Naive thymus-derived CD8-positive, alpha-beta T cell (primary cell): ENCODE results near the gene ZNF619. TPM values are rescaled to one million over a fixed set of nuclear protein-coding genes. Genes with fewer than 3 reads are reported as not detected.

Experiments
- ATAC-seq, 2 donors: fragments of 150-1000 bp; cut with Tn5 transposase in 1 of 2; sonication (Bioruptor Pico), chemical (Tn5 transposase) in 1 of 2; 1 replicate in 1 of 2; 2 replicates in 1 of 2; pipeline ENCODE4 v1.10.0; 2021; ENCODE audit warnings: mild to moderate bottlenecking in 2 of 2, moderate library complexity in 2 of 2
- POLR2A ChIA-PET: fragments of 350-600 bp; sonication (Branson Sonifier 250); formaldehyde crosslinking; loops from one replicate; lab custom pipeline; 2021; ENCODE audit warnings: antibody characterized with exemption; lab: Charles Lee
- DNase-seq, 10 donors: peaks; one replicate each; pipeline versions ENCODE4 v3.0.0 to v3.0.0-alpha.2; 2020 to 2022
- H3K27ac Mint-ChIP-seq, 10 donors: one replicate each; pipeline ENCODE4 v1.8.0; 2020 to 2022; ENCODE audit warnings: mild to moderate bottlenecking in 10 of 10, mixed read lengths in 10 of 10, moderate library complexity in 4 of 10, inconsistent platforms in 1 of 10
- H3K27me3 Mint-ChIP-seq, 5 donors: one replicate each; pipeline ENCODE4 v1.8.0; 2021 to 2022; ENCODE audit warnings: mixed read lengths in 5 of 5
- H3K36me3 Mint-ChIP-seq, 3 donors: one replicate each; pipeline ENCODE4 v1.8.0; 2020 to 2022; ENCODE audit warnings: mixed read lengths in 3 of 3, mild to moderate bottlenecking in 2 of 3, inconsistent platforms in 1 of 3
- H3K4me1 Mint-ChIP-seq, 4 donors: one replicate each; pipeline ENCODE4 v1.8.0; 2021 to 2022; ENCODE audit warnings: mixed read lengths in 4 of 4
- H3K4me3 Mint-ChIP-seq, 10 donors: one replicate each; pipeline ENCODE4 v1.8.0; 2020 to 2022; ENCODE audit warnings: mild to moderate bottlenecking in 10 of 10, mixed read lengths in 10 of 10, moderate library complexity in 6 of 10, inconsistent platforms in 1 of 10
- H3K9me3 Mint-ChIP-seq, 9 donors: one replicate each; pipeline ENCODE4 v1.8.0; 2020 to 2022; ENCODE audit warnings: mixed read lengths in 9 of 9, mild to moderate bottlenecking in 3 of 9, inconsistent platforms in 1 of 9, moderate library complexity in 1 of 9
- polyA plus RNA-seq, 3 donors: library from polyadenylated mRNA; unstranded; fragments of 300-500 nt; fragmentation: Illumina TruSeq; gene quantifications; one replicate each; pipeline ENCODE4 v1.2.3, GENCODE V29; 2021
- total RNA-seq, 8 experiments: library from RNA in 2 of 8; stranded (reverse) in 2 of 8; gene quantifications; one replicate each; pipeline ENCODE4 v1.2.3 and lab custom pipeline; 2021 to 2026

Gene ZNF619
- total RNA-seq (10 to 100 TPM; 11.3 to 14.2 TPM), polyA plus RNA-seq (1 to 10 TPM; 2.3 to 3.1 (median 3.0) TPM), total RNA-seq (lab: John Stamatoyannopoulos, UW) (8.2 to 18.6 (median 13.9) reads per million in 6 experiments)

- no peaks in the 10 kb centered on the region for H3K9me3 Mint-ChIP-seq
- H3K4me3 Mint-ChIP-seq: peak within 1 kb of the TSS; percentile 88 to 96 (median 93)
- POLR2A ChIA-PET: interaction anchor here (0.6 to 3.6 kb wide), 8 partner anchors 12 to 48 kb away, joined by 3 to 21 read pairs (median 6); partner anchors contain the start of genes RPL14, ZNF620 and ZNF621
- H3K4me1 Mint-ChIP-seq: peaks cover 12 to 29% (median 24%) of the 10 kb centered on the region in 4 donors
- H3K27ac Mint-ChIP-seq: peak within 1 kb of the TSS; percentile 85 to 98 (median 96)
- peak; percentile 9 to 74 (median 44) for DNase-seq
- H3K27me3 Mint-ChIP-seq: no peaks in the 10 kb centered on the region
- peaks cover 5 to 27% (median 20%) of the 10 kb centered on the region in 3 donors for H3K36me3 Mint-ChIP-seq
- ATAC-seq: peak; percentile 80 to 89
Measured at GRCh38 chr3:40476478-40477470, at the start of gene ZNF619. Gene ZNF619 (plus strand): TSS chr3:40477122. CDS start chr3:40477980, 858 bp downstream.

DNA sequence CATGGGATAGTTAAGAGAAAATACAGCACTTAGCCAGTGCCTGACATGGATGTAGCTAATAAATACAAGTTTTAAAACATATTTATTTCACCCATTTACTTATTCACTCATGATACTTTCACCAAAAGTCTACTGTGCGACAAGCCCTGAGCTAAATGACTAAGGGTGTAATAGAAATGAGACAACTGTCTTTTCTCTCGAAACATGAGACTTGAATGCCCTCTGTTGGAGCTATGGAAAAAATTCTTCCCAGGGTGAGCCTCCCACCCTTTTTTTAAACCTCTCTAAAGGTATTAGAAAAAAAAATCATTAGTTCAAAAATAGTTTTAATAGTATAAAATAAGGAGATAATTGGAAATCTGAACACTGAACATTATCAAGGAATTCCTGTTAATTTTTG, 44.1 kb upstream of the ZNF619 start:
- H3K4me3 Mint-ChIP-seq: no peak overlapping the region
- H3K27ac Mint-ChIP-seq: no peak overlapping the region
- H3K36me3 Mint-ChIP-seq: peaks cover 0 to 21% (median 12%) of the 10 kb centered on the region in 3 donors
- H3K27me3 Mint-ChIP-seq: peaks cover 0 to 2% (median 0%) of the 10 kb centered on the region in 5 donors
- no peak for DNase-seq
- POLR2A ChIA-PET: interaction anchor here (0.6 kb wide), 1 partner anchor 68 kb away, joined by 4 read pairs; no protein-coding TSS in a partner anchor
- no peak for ATAC-seq
- H3K9me3 Mint-ChIP-seq: no peaks in the 10 kb centered on the region
- peaks cover 0 to 6% (median 0%) of the 10 kb centered on the region in 4 donors for H3K4me1 Mint-ChIP-seq

DNA sequence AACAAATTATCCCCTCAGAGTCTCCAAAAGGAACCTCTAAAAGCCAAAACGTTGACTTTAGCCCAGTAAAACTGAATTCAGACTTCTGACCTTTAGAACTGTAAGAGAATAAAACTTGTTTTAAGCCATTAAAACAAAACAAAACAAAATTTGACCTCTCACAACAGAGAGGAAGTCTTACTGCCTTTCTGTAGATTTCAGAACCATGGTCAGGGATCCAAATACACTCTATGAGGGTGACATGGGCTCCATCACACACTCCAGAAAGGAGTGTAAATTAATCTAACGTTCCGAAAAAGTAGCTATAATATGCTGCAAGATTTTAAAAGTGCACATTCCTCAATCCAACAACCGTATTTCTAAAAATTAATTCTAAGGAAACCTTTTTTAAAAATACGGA, 39.0 kb upstream of the ZNF619 start:
- Mint-ChIP-seq H3K27ac (no peak overlapping the region), H3K4me3 (no peak overlapping the region), H3K36me3 (peaks cover 0 to 7% (median 6%) of the 10 kb centered on the region in 3 donors), H3K4me1 (peaks cover 0 to 6% (median 0%) of the 10 kb centered on the region in 4 donors), H3K9me3 (no peaks in the 10 kb centered on the region), H3K27me3 (no peaks in the 10 kb centered on the region)
- ATAC-seq: no peak
- POLR2A ChIA-PET: no interaction called here
- DNase-seq: no peak

DNA sequence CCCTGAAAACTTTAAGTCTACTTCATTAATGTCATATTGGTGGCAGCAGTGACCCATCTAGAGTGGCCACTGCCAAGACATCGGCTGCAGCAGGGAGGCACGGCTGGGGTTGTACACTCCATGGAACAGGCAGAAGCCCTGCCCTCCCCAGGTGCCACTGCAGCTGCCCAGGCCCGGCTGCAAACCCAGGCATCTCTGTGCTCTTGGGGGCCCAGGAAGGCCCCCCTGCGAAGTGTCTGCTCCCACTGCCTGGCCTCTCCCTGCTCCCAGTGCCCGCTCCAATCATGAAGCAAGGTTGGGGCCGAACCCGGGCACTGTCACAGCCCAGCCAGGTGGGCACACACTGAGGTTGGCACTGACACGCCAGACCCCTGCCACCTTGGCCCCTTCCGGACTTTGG, 31.9 kb upstream of the ZNF619 start:
- Mint-ChIP-seq H3K4me1 (peaks cover 0 to 1% (median 0%) of the 10 kb centered on the region in 4 donors), H3K27ac (peak overlapping the region in 1 of 10 donors; percentile 40), H3K4me3 (no peak overlapping the region), H3K27me3 (no peaks in the 10 kb centered on the region), H3K36me3 (peaks cover 6 to 18% (median 17%) of the 10 kb centered on the region in 3 donors), H3K9me3 (no peaks in the 10 kb centered on the region)
- DNase-seq (no peak), ATAC-seq (no peak)
- POLR2A ChIA-PET: no interaction called here

DNA sequence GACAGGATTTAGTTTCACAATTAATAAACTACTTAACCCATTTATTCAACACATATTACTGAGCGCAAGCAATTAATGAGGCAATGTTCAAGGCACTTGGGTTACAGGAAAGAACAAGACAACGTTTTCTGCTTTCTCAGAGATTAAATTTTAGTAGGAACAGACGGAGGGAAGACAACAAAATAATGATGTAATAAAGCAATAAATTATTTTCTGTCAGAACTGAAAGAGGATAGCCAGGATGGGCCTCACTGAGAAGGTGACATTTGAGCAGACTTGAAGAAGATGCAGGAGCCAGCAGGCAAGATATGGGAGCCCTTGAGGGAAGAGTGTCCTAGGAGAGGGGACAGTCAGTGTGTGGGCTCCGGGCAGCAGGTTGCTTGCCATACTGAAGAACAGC, 31.0 kb upstream of the ZNF619 start:
- ATAC-seq (no peak), DNase-seq (no peak)
- no peak overlapping the region for H3K4me3 Mint-ChIP-seq
- peak overlapping the region in 1 of 10 donors; percentile 4 for H3K27ac Mint-ChIP-seq
- peaks cover 0 to 1% (median 0%) of the 10 kb centered on the region in 4 donors for H3K4me1 Mint-ChIP-seq
- POLR2A ChIA-PET: interaction anchor here (0.8 kb wide), 1 partner anchor 31 kb away, joined by 3 read pairs; no protein-coding TSS in a partner anchor
- H3K27me3 Mint-ChIP-seq: no peaks in the 10 kb centered on the region
- H3K36me3 Mint-ChIP-seq: peaks cover 6 to 19% (median 16%) of the 10 kb centered on the region in 3 donors
- no peaks in the 10 kb centered on the region for H3K9me3 Mint-ChIP-seq

DNA sequence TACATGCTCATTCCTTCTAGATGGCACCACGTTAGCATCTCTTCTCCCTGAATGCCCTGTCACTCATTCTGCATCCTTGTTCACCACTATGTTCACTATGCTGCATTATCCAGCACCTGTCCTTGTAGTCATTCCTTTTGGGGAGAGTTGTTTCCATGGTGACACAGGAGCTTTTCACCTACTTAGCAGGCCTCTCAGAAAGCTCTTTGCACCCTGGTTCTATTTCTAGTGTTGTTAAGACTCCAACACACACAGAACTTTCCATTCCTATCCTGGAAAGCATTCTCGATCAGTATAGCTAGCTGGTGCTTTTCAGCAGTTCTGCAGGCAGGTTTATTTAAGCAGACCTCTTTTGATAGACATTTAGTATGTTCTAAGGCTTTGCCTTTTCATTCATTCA, 26.5 kb upstream of the ZNF619 start:
- no peak overlapping the region for H3K4me3 Mint-ChIP-seq
- peaks cover 0 to 1% (median 0%) of the 10 kb centered on the region in 5 donors for H3K27me3 Mint-ChIP-seq
- H3K4me1 Mint-ChIP-seq: peaks cover 12 to 24% (median 24%) of the 10 kb centered on the region in 4 donors
- POLR2A ChIA-PET: interaction anchor here (0.9 kb wide), 1 partner anchor 14 kb away, joined by 4 read pairs; no protein-coding TSS in a partner anchor
- H3K27ac Mint-ChIP-seq: peak overlapping the region in 2 of 10 donors; percentile 24 to 41
- ATAC-seq: no peak
- H3K9me3 Mint-ChIP-seq: peaks cover 0 to under 1% (median 0%) of the 10 kb centered on the region in 9 donors
- DNase-seq: no peak
- H3K36me3 Mint-ChIP-seq: peaks cover 6 to 20% (median 15%) of the 10 kb centered on the region in 3 donors

GRCh38 chr3:40451551-40451950, 25.4 kb upstream of the ZNF619 start:
- no peak for ATAC-seq
- no peak for DNase-seq
- peaks cover 14 to 33% (median 30%) of the 10 kb centered on the region in 4 donors for H3K4me1 Mint-ChIP-seq
- peak overlapping the region in 5 of 10 donors; percentile 1 to 94 (median 15) for H3K4me3 Mint-ChIP-seq
- POLR2A ChIA-PET: interaction anchor here (0.9 to 3.0 kb wide), 5 partner anchors 12 to 1510 kb away, joined by 4 to 17 read pairs (median 4); partner anchors contain the start of genes EIF1B, ULK4 and ZNF620
- peaks cover 0 to 8% (median 0%) of the 10 kb centered on the region in 9 donors for H3K9me3 Mint-ChIP-seq
- peaks cover 0 to 1% (median 0%) of the 10 kb centered on the region in 5 donors for H3K27me3 Mint-ChIP-seq
- peaks cover 0 to 11% (median 7%) of the 10 kb centered on the region in 3 donors for H3K36me3 Mint-ChIP-seq
- peak overlapping the region in 5 of 10 donors; percentile 6 to 100 (median 99) for H3K27ac Mint-ChIP-seq

DNA sequence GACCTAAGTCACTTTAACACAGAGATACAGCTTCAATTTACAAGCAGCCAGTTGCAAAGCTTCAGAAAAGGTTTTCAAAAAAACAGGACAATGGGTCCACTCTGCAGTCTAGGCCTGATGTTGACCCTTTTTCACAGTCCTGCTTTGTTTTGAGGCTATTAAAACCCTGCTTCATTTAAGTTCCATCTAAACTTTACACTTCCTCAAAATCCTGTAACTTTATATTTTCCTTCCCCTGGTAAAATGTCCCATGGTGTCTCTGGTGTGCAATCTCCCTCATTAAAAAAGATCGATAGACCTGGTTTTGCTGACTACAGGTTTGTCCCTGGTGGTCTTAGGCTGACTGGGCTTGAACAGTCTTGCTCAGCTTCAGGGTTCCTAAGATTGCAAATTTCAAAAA, 24.9 kb upstream of the ZNF619 start:
- peaks cover 0 to 11% (median 2%) of the 10 kb centered on the region in 3 donors for H3K36me3 Mint-ChIP-seq
- ATAC-seq: no peak
- H3K9me3 Mint-ChIP-seq: peaks cover 0 to 8% (median 0%) of the 10 kb centered on the region in 9 donors
- DNase-seq: no peak
- H3K27me3 Mint-ChIP-seq: peaks cover 0 to 1% (median 0%) of the 10 kb centered on the region in 5 donors
- H3K4me1 Mint-ChIP-seq: peaks cover 13 to 37% (median 35%) of the 10 kb centered on the region in 4 donors
- peak overlapping the region; percentile 97 to 100 (median 100) for H3K27ac Mint-ChIP-seq
- POLR2A ChIA-PET: interaction anchor here (0.9 to 3.3 kb wide), 7 partner anchors 13 to 1510 kb away, joined by 3 to 22 read pairs (median 6); partner anchors contain the start of genes EIF1B, ULK4, ZNF619 and ZNF620
- peak overlapping the region; percentile 91 to 98 (median 96) for H3K4me3 Mint-ChIP-seq

- Mint-ChIP-seq H3K27me3 (peaks cover 0 to 1% (median 0%) of the 10 kb centered on the region in 5 donors), H3K9me3 (peaks cover 0 to 8% (median 0%) of the 10 kb centered on the region in 9 donors), H3K27ac (peak overlapping the region; percentile 97 to 100 (median 100)), H3K4me3 (peak overlapping the region; percentile 91 to 98 (median 96)), H3K36me3 (peaks cover 0 to 8% (median 2%) of the 10 kb centered on the region in 3 donors), H3K4me1 (peaks cover 14 to 39% (median 37%) of the 10 kb centered on the region in 4 donors)
- ATAC-seq (no peak), DNase-seq (no peak)
- POLR2A ChIA-PET: interaction anchor here (0.9 to 3.3 kb wide), 7 partner anchors 13 to 1509 kb away, joined by 3 to 22 read pairs (median 6); partner anchors contain the start of genes EIF1B, ULK4, ZNF619 and ZNF620
Measured at GRCh38 chr3:40452562-40452875, 24.4 kb upstream of the ZNF619 start.

DNA sequence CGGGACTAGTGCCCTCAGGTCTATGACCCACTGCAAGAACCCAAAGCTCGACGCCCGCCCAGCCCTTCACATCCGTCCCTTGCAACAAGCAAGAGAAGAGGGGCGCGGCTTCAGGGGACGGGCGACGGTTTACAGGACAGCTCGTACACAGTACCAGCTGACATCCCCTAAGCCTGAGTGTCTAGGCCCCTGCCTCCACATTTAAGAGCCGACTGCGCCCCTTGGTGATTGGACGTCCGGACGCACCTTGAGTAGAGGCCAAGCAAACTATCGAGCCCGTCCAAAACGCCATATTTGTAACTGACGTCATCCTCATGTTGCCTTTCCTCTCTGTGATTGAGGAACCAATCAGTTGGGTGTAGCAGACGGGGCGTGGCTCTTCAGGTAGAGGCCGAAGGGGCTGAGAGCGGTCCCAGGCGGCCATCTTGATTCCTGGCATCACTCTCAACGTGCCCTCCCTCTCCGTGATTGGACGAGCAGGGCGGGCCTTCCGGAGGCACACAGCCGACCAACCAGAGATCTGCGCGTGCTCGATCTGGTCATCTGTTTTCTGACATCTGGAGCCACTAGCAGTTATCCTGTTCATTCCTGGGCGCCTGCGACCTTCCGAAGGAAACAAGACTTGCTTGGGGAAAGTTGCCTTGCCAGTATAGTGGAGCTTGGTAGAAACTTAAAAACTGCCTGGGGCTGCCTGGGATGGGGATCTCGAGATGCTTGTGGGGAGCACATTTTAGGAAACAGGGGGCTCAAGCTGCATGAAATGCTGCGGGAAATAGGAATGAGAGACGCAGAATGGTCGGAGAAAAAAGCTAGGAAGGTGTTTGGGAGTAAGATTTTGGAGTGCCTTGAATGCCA, 23.8 kb upstream of the ZNF619 start:
- peak; percentile 85 to 98 (median 94) for DNase-seq
- peak; percentile 90 for ATAC-seq
- peak overlapping the region; percentile 91 to 98 (median 96) for H3K4me3 Mint-ChIP-seq
- H3K36me3 Mint-ChIP-seq: peaks cover 0 to 11% (median 2%) of the 10 kb centered on the region in 3 donors
- H3K27ac Mint-ChIP-seq: peak overlapping the region; percentile 97 to 100 (median 100)
- H3K4me1 Mint-ChIP-seq: peaks cover 18 to 44% (median 42%) of the 10 kb centered on the region in 4 donors
- peaks cover 0 to 8% (median 0%) of the 10 kb centered on the region in 9 donors for H3K9me3 Mint-ChIP-seq
- peaks cover 0 to 1% (median 0%) of the 10 kb centered on the region in 5 donors for H3K27me3 Mint-ChIP-seq
- POLR2A ChIA-PET: interaction anchor here (0.6 to 3.3 kb wide), 11 partner anchors 9 to 1509 kb away, joined by 3 to 22 read pairs (median 5); partner anchors contain the start of genes EIF1B, ULK4, ZNF619 and ZNF620

DNA sequence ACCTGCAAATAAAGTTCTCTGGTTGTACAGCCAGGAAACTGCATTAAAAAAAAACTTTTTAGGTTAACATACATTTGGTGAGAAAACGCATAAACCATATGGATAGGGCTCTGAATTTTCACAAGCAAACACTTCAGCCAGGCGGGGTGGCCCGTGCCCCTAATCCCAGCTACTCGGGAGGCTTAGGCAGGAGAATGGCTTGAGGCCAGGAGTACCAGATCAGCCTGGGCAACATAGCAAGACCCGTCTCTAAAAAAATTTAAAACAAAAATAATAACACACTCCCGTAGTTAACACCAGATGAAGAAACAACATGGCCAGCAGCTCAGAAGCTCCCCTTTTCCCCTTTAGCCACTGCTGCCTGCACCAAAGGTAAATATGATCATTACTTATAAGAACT, 23.0 kb upstream of the ZNF619 start:
- Mint-ChIP-seq H3K9me3 (peaks cover 0 to 8% (median 0%) of the 10 kb centered on the region in 9 donors), H3K4me1 (peaks cover 20 to 53% (median 48%) of the 10 kb centered on the region in 4 donors), H3K27ac (peak overlapping the region in 8 of 10 donors; percentile 9 to 100 (median 99)), H3K4me3 (peak overlapping the region in 9 of 10 donors; percentile 91 to 98 (median 97)), H3K27me3 (peaks cover 0 to 1% (median 0%) of the 10 kb centered on the region in 5 donors), H3K36me3 (peaks cover 0 to 18% (median 2%) of the 10 kb centered on the region in 3 donors)
- DNase-seq: no peak
- ATAC-seq: no peak
- POLR2A ChIA-PET: interaction anchor here (0.6 to 3.3 kb wide), 6 partner anchors 10 to 1508 kb away, joined by 4 to 22 read pairs (median 12); partner anchors contain the start of genes EIF1B, ULK4, ZNF619 and ZNF621
